ENCODE measurements around the gene SLC35A2. TPM values are rescaled to one million over a fixed set of nuclear protein-coding genes. Genes with fewer than 3 reads are reported as not detected.
A peak's percentile ranks its signal among the peaks of the same experiment; 100 is the strongest.

SLC35A2 gene
- total RNA-seq, 2 experiments from 2014 or later = 9.9 to 22.2 TPM

DNA sequence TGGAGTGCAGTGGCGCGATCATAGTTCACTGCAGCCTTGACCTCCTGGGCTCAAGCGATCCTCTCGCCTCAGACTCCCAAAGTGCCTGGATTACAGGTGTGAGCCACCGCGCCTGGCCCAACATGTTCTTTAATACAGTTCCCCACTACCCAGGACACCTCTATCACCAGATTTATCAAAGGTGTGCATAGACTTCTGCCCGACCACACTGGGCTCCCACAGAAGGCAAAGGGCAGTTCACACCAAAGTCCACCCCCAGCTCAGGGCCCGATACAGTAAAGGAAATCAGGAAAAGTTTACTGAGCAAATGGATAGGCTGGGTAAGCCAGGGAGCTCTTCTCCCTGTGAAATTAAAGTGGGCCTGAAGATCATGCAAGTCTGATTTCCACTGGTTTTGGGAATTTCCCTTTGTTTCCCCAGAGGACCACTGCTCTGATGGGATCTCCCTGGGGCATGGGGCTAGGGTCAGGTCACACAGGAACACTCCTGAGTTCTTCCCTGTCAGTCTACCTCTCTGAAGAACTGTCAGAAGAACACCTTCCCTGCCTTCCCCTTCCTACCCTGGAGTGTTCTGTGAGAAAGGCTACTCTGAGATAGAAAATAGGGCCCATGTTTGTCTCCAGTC, 25.1 kb upstream of the SLC35A2 start:
- Histone ChIP-seq H3K79me2 (ENCODE audit: insufficient read depth, low read depth, low read length) (peaks cover 35% of the 10 kb centered on the region; the same call in 1 of the 2 replicates), H3K4me1 (ENCODE audit: insufficient read depth, low read length, poor library complexity, severe bottlenecking) (peaks cover 82% of the 10 kb centered on the region), H3K4me3 (ENCODE audit: low read depth, low read length, poor library complexity, severe bottlenecking) (peak overlapping the region; percentile 60), H3K27ac (ENCODE audit: low read depth, low read length, poor library complexity, severe bottlenecking) (peak overlapping the region; percentile 100), H4K20me1 (ENCODE audit: insufficient read depth, low read length) (no peaks in the 10 kb centered on the region), H3K4me2 (ENCODE audit: low read length) (peak overlapping the region; percentile 88), H3K9me3 (ENCODE audit: low read length) (no peaks in the 10 kb centered on the region), H3K9me2 (ENCODE audit: insufficient read depth, low read length) (no peaks in the 10 kb centered on the region), H2AFZ (ENCODE audit: low read length) (no peak overlapping the region), H3K36me3 (ENCODE audit: insufficient read depth, low read length) (peaks cover 62% of the 10 kb centered on the region)
- no peak for DNase-seq (ENCODE audit: low spot score)
- intact Hi-C loops (cut with micrococcal nuclease; ENCODE audit: unreplicated experiment) = loop anchor here (1.0 to 5.0 kb wide), 3 partner anchors 19 to 259 kb away; partner anchors contain the start of genes PQBP1 and TIMM17B
- BruUV-seq (replicated peaks) = no TSS peak
- ChIA-PET POLR2A (interaction anchor here (1.0 to 1.7 kb wide), 3 partner anchors 22 to 38 kb away, joined by 3 to 5 read pairs (median 3); no protein-coding TSS in a partner anchor), CTCF (ENCODE audit: unreplicated experiment) (no interaction called here)
- TF ChIP-seq, protein P1, sequence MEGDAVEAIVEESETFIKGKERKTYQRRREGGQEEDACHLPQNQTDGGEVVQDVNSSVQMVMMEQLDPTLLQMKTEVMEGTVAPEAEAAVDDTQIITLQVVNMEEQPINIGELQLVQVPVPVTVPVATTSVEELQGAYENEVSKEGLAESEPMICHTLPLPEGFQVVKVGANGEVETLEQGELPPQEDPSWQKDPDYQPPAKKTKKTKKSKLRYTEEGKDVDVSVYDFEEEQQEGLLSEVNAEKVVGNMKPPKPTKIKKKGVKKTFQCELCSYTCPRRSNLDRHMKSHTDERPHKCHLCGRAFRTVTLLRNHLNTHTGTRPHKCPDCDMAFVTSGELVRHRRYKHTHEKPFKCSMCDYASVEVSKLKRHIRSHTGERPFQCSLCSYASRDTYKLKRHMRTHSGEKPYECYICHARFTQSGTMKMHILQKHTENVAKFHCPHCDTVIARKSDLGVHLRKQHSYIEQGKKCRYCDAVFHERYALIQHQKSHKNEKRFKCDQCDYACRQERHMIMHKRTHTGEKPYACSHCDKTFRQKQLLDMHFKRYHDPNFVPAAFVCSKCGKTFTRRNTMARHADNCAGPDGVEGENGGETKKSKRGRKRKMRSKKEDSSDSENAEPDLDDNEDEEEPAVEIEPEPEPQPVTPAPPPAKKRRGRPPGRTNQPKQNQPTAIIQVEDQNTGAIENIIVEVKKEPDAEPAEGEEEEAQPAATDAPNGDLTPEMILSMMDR (conservative IDR thresholded peaks at IDR 0.05; ENCODE audit: low read length) = no peak
- TF ChIP-seq EZH2phosphoT487 (IDR thresholded peaks at IDR 0.05; ENCODE audit: borderline replicate concordance, low read depth, low read length) = no peak

DNA sequence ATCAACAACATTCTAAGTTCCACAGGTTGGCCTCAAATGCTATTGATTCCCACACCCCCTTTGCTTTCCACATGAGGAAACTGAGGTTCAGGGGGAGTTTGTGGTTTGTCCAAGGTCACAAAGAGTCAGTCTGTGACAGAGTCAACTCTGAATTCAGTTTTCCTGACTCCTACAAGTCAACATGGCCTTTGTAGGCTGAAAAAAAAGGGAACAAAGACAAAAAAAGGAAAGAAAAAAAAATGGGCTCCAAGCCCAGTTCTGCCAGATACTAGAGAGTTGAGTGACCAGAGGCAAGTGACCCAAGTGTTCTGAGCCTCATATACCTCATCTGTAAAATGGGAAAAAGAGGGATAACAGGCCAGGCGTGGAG, 23.8 kb upstream of the SLC35A2 start:
- no peaks in the 10 kb centered on the region for H3K9me2 ChIP-seq (ENCODE audit: insufficient read depth, low read length)
- intact Hi-C loops (cut with micrococcal nuclease; ENCODE audit: unreplicated experiment) = loop anchor here (5.0 kb wide), 2 partner anchors 38 to 258 kb away; partner anchors contain the start of genes PQBP1 and TIMM17B
- H3K27ac ChIP-seq (ENCODE audit: low read depth, low read length, poor library complexity, severe bottlenecking) = peak overlapping the region; percentile 75
- H3K4me3 ChIP-seq (ENCODE audit: low read depth, low read length, poor library complexity, severe bottlenecking) = no peak overlapping the region
- CTCF ChIA-PET (ENCODE audit: unreplicated experiment) = no interaction called here
- no peak for DNase-seq (ENCODE audit: low spot score)
- H3K4me1 ChIP-seq (ENCODE audit: insufficient read depth, low read length, poor library complexity, severe bottlenecking) = peaks cover 69% of the 10 kb centered on the region
- no TSS peak for BruUV-seq (replicated peaks)
- 0 out of 2 replicates have a peak overlapping the region, but pooled peaks have one; percentile 13 for H3K4me2 ChIP-seq (ENCODE audit: low read length)
- no peaks in the 10 kb centered on the region for H3K9me3 ChIP-seq (ENCODE audit: low read length)
- no peak for TF ChIP-seq EZH2phosphoT487 (IDR thresholded peaks at IDR 0.05; ENCODE audit: borderline replicate concordance, low read depth, low read length)
- TF ChIP-seq, protein P1 (conservative IDR thresholded peaks at IDR 0.05; ENCODE audit: low read length) = no peak
- H3K36me3 ChIP-seq (ENCODE audit: insufficient read depth, low read length) = peaks cover 63% of the 10 kb centered on the region
- H3K79me2 ChIP-seq (ENCODE audit: insufficient read depth, low read depth, low read length) = peaks cover 23% of the 10 kb centered on the region; the same call in 1 of the 2 replicates
- POLR2A ChIA-PET = no interaction called here
- no peak overlapping the region for H2AFZ ChIP-seq (ENCODE audit: low read length)
- H4K20me1 ChIP-seq (ENCODE audit: insufficient read depth, low read length) = no peaks in the 10 kb centered on the region

All from OCI-LY7 (cell line).